ENCODE data around the gene TMEM259.

TMEM259 gene

GRCh38 chr19:979318-979741 lies 41.6 kb downstream of the TMEM259 start:
- H2AFZ ChIP-seq (ENCODE audit: low read length) = no peak overlapping the region
- H3K9ac ChIP-seq (ENCODE audit: low read length) = no peak overlapping the region
- H3F3A ChIP-seq (ENCODE audit: insufficient read depth, low read length) = no peaks in the 10 kb centered on the region
- no peak overlapping the region for H3K4me2 ChIP-seq (ENCODE audit: low read length)
- no peaks in the 10 kb centered on the region for H3K9me3 ChIP-seq (ENCODE audit: low read length)
- H3K36me3 ChIP-seq (ENCODE audit: insufficient read depth, low read length) = no peaks in the 10 kb centered on the region
- H4K20me1 ChIP-seq (ENCODE audit: insufficient read depth, low read length) = no peaks in the 10 kb centered on the region
- no peaks in the 10 kb centered on the region for H3K79me2 ChIP-seq (ENCODE audit: insufficient read depth, low read length)
- TF ChIP-seq EZH2 (IDR thresholded peaks at IDR 0.05; ENCODE audit: borderline replicate concordance, low read length) = no peak
- TF ChIP-seq, protein P1, sequence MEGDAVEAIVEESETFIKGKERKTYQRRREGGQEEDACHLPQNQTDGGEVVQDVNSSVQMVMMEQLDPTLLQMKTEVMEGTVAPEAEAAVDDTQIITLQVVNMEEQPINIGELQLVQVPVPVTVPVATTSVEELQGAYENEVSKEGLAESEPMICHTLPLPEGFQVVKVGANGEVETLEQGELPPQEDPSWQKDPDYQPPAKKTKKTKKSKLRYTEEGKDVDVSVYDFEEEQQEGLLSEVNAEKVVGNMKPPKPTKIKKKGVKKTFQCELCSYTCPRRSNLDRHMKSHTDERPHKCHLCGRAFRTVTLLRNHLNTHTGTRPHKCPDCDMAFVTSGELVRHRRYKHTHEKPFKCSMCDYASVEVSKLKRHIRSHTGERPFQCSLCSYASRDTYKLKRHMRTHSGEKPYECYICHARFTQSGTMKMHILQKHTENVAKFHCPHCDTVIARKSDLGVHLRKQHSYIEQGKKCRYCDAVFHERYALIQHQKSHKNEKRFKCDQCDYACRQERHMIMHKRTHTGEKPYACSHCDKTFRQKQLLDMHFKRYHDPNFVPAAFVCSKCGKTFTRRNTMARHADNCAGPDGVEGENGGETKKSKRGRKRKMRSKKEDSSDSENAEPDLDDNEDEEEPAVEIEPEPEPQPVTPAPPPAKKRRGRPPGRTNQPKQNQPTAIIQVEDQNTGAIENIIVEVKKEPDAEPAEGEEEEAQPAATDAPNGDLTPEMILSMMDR (IDR thresholded peaks at IDR 0.05; ENCODE audit: low read length) = no peak
- peaks cover 10% of the 10 kb centered on the region for H3K4me1 ChIP-seq (ENCODE audit: insufficient read depth, low read length, severe bottlenecking)
- no peaks in the 10 kb centered on the region; the same call in 1 of the 2 replicates for H3K27me3 ChIP-seq (ENCODE audit: insufficient read depth, low read length)
- H3K9me2 ChIP-seq (ENCODE audit: low read depth, low read length) = no peaks in the 10 kb centered on the region
- no peak overlapping the region for H3K4me3 ChIP-seq (ENCODE audit: low read depth, low read length, poor library complexity, severe bottlenecking)
- no peak overlapping the region for H3K27ac ChIP-seq (ENCODE audit: low read depth, low read length, poor library complexity, severe bottlenecking)

- H3K27me3 ChIP-seq (ENCODE audit: insufficient read depth, low read length) = no peaks in the 10 kb centered on the region; the same call in 1 of the 2 replicates
- H3K9me2 ChIP-seq (ENCODE audit: low read depth, low read length) = no peaks in the 10 kb centered on the region
- H3K4me1 ChIP-seq (ENCODE audit: insufficient read depth, low read length, severe bottlenecking) = no peaks in the 10 kb centered on the region
- no peaks in the 10 kb centered on the region for H4K20me1 ChIP-seq (ENCODE audit: insufficient read depth, low read length)
- H3K79me2 ChIP-seq (ENCODE audit: insufficient read depth, low read length) = no peaks in the 10 kb centered on the region
- no peaks in the 10 kb centered on the region for H3K36me3 ChIP-seq (ENCODE audit: insufficient read depth, low read length)
- H3K9ac ChIP-seq (ENCODE audit: low read length) = no peak overlapping the region
- no peak overlapping the region for H3K4me2 ChIP-seq (ENCODE audit: low read length)
- no peak overlapping the region for H3K4me3 ChIP-seq (ENCODE audit: low read depth, low read length, poor library complexity, severe bottlenecking)
- H3K9me3 ChIP-seq (ENCODE audit: low read length) = no peaks in the 10 kb centered on the region; the same call in 1 of the 2 replicates
- no peaks in the 10 kb centered on the region for H3F3A ChIP-seq (ENCODE audit: insufficient read depth, low read length)
- no peak overlapping the region for H2AFZ ChIP-seq (ENCODE audit: low read length)
- no peak overlapping the region for H3K27ac ChIP-seq (ENCODE audit: low read depth, low read length, poor library complexity, severe bottlenecking)
- no peak for TF ChIP-seq EZH2 (IDR thresholded peaks at IDR 0.05; ENCODE audit: borderline replicate concordance, low read length)
- TF ChIP-seq, protein P1 (IDR thresholded peaks at IDR 0.05; ENCODE audit: low read length) = no peak
Measured at GRCh38 chr19:977058-977464, 43.9 kb downstream of the TMEM259 start.

GRCh38 chr19:976476-976875 lies 44.4 kb downstream of the TMEM259 start:
- no peak for TF ChIP-seq EZH2 (IDR thresholded peaks at IDR 0.05; ENCODE audit: borderline replicate concordance, low read length)
- TF ChIP-seq, protein P1 (IDR thresholded peaks at IDR 0.05; ENCODE audit: low read length) = no peak
- Histone ChIP-seq H3K27ac (ENCODE audit: low read depth, low read length, poor library complexity, severe bottlenecking) (no peak overlapping the region), H3K4me3 (ENCODE audit: low read depth, low read length, poor library complexity, severe bottlenecking) (no peak overlapping the region), H3K79me2 (ENCODE audit: insufficient read depth, low read length) (no peaks in the 10 kb centered on the region), H3K9me3 (ENCODE audit: low read length) (no peaks in the 10 kb centered on the region; the same call in 1 of the 2 replicates), H3K27me3 (ENCODE audit: insufficient read depth, low read length) (no peaks in the 10 kb centered on the region; the same call in 1 of the 2 replicates), H3K4me2 (ENCODE audit: low read length) (no peak overlapping the region), H3F3A (ENCODE audit: insufficient read depth, low read length) (no peaks in the 10 kb centered on the region), H3K9ac (ENCODE audit: low read length) (no peak overlapping the region), H2AFZ (ENCODE audit: low read length) (no peak overlapping the region), H3K9me2 (ENCODE audit: low read depth, low read length) (no peaks in the 10 kb centered on the region), H3K4me1 (ENCODE audit: insufficient read depth, low read length, severe bottlenecking) (no peaks in the 10 kb centered on the region), H3K36me3 (ENCODE audit: insufficient read depth, low read length) (no peaks in the 10 kb centered on the region; the same call in 1 of the 2 replicates), H4K20me1 (ENCODE audit: insufficient read depth, low read length) (no peaks in the 10 kb centered on the region)
